HepG2 (cell line): Measurements from ENCODE around the gene EVPLL. TPM values are rescaled to one million over a fixed set of nuclear protein-coding genes. Genes with fewer than 3 reads are reported as not detected.

Source experiments
- CBX1 ChIP-seq: IDR thresholded peaks from one replicate; pipeline ENCODE4 v1.6.1; 2016; ENCODE audit warnings: antibody characterized with exemption, low read depth
- EED ChIP-seq: sonication (generic); formaldehyde crosslinking; IDR thresholded peaks from 2 replicates; pipeline ENCODE4 v1.5.0; 2020; ENCODE audit warnings: mild to moderate bottlenecking, missing genetic modification reagents
- FLYWCH1 ChIP-seq: sonication (generic); formaldehyde crosslinking; IDR thresholded peaks from 2 replicates; pipeline ENCODE4 v1.8.1; 2023; ENCODE audit warnings: mild to moderate bottlenecking, missing genetic modification reagents
- HCFC1 ChIP-seq: fragments of 150-350 bp; IDR thresholded peaks from 2 replicates; pipeline ENCODE4 v1.6.1; 2014; ENCODE audit warnings: low read depth, low read length
- HDAC2 ChIP-seq: sonication (generic); formaldehyde crosslinking; IDR thresholded peaks from 2 replicates; pipeline ENCODE4 v1.4.0; 2020; ENCODE audit warnings: missing genetic modification reagents
- NFIC ChIP-seq: IDR thresholded peaks from 2 replicates; pipeline ENCODE4 v1.6.1; 2012; ENCODE audit warnings: mild to moderate bottlenecking, low read length, inconsistent platforms
- NR2F2 ChIP-seq: IDR thresholded peaks from 2 replicates; pipeline ENCODE4 v1.6.1; 2012; ENCODE audit warnings: low read depth, inconsistent platforms, borderline replicate concordance
- RBM39 ChIP-seq: fragments of 200-400 bp; formaldehyde crosslinking; IDR thresholded peaks from one replicate; pipeline ENCODE4 v1.6.1; 2018; ENCODE audit warnings: antibody characterized with exemption, mild to moderate bottlenecking, low read depth, low read length; ENCODE audit not compliant: poor library complexity, severe bottlenecking
- TOE1 ChIP-seq: sonication (generic); formaldehyde crosslinking; IDR thresholded peaks from 2 replicates; pipeline ENCODE4 v1.4.0; 2020; ENCODE audit warnings: mild to moderate bottlenecking, missing genetic modification reagents
- ZMAT3 ChIP-seq: sonication (generic); formaldehyde crosslinking; conservative IDR thresholded peaks from 2 replicates; pipeline ENCODE4 v1.7.0; 2021; ENCODE audit warnings: missing genetic modification reagents
- ZNF333 ChIP-seq: sonication (generic); formaldehyde crosslinking; IDR thresholded peaks from 2 replicates; pipeline ENCODE4 v1.4.0; 2020; ENCODE audit warnings: mild to moderate bottlenecking, missing genetic modification reagents, borderline replicate concordance
- ZNF790 ChIP-seq: sonication (generic); formaldehyde crosslinking; IDR thresholded peaks from 2 replicates; pipeline ENCODE4 v1.8.0; 2022; ENCODE audit warnings: missing genetic modification reagents, mild to moderate bottlenecking, borderline replicate concordance
- ZNF816 ChIP-seq: sonication (generic); formaldehyde crosslinking; IDR thresholded peaks from 2 replicates; pipeline ENCODE4 v1.8.0; 2022; ENCODE audit warnings: missing genetic modification reagents, mild to moderate bottlenecking, borderline replicate concordance
- ZNF883 ChIP-seq: sonication (generic); formaldehyde crosslinking; IDR thresholded peaks from 2 replicates; pipeline ENCODE4 v1.5.1; 2020; ENCODE audit warnings: mild to moderate bottlenecking, missing genetic modification reagents; ENCODE audit errors: not compliant biosample characterization
- polyA plus RNA-seq, 8 experiments: library from polyadenylated mRNA; depleted of rRNA in 3 of 8; stranded (reverse) in 7 of 8; unstranded in 1 of 8; fragments of >200 nt; fragmentation: Illumina TruSeq in 4 of 8; extraction: Trizol in 4 of 8; gene quantifications; 2 replicates each; pipeline versions ENCODE4 v1.2.1 to v1.2.3, GENCODE V29; 2011 to 2016; ENCODE audit warnings: low read depth in 4 of 8, missing spikeins in 1 of 8, mixed read lengths in 1 of 8; ENCODE audit not compliant: insufficient read depth in 1 of 8
- total RNA-seq, 5 experiments: library from RNA; depleted of rRNA; stranded (reverse); fragments of >200 nt; fragmentation: Illumina TruSeq; extraction: Trizol; gene quantifications; 2 replicates each; pipeline ENCODE4 v1.2.3, GENCODE V29; 2016; ENCODE audit warnings: low read depth in 1 of 5
- TF ChIP-seq, protein P1 (sequence below): IDR thresholded peaks from 2 replicates; pipeline ENCODE4 v1.6.1; 2016; ENCODE audit warnings: low read depth, borderline replicate concordance
- TF ChIP-seq, protein P2 (sequence below): sonication (generic); formaldehyde crosslinking; IDR thresholded peaks from 2 replicates; pipeline ENCODE4 v1.5.0; 2020; ENCODE audit warnings: mild to moderate bottlenecking, missing genetic modification reagents
- TF ChIP-seq, protein P3 (sequence below), 2 experiments: fragments of 450-650 bp in 1 of 2; sonication (generic) in 1 of 2; formaldehyde crosslinking; IDR thresholded peaks; 2 replicates each; pipeline versions ENCODE4 v1.5.0 to v1.8.0; 2020 to 2022; ENCODE audit warnings: mild to moderate bottlenecking in 1 of 2, missing genetic modification reagents in 1 of 2
- TF ChIP-seq, protein P4 (sequence below): sonication (generic); formaldehyde crosslinking; IDR thresholded peaks from 2 replicates; pipeline ENCODE4 v1.4.0; 2020; ENCODE audit warnings: missing genetic modification reagents
- TF ChIP-seq, protein P5 (sequence below): sonication (generic); formaldehyde crosslinking; IDR thresholded peaks from 2 replicates; pipeline ENCODE4 v1.5.1; 2020; ENCODE audit warnings: mild to moderate bottlenecking, moderate library complexity, missing genetic modification reagents
- TF ChIP-seq, protein P6 (sequence below): sonication (generic); formaldehyde crosslinking; IDR thresholded peaks from 2 replicates; pipeline ENCODE4 v1.5.1; 2020; ENCODE audit warnings: missing genetic modification reagents, mild to moderate bottlenecking, borderline replicate concordance

Gene EVPLL
- total and polyA plus RNA-seq, 2 of the 13 experiments (the other 11 are each of a cell fraction or from before 2014, with no cell fraction given), result 0.07 TPM; not detected in 1

DNA sequence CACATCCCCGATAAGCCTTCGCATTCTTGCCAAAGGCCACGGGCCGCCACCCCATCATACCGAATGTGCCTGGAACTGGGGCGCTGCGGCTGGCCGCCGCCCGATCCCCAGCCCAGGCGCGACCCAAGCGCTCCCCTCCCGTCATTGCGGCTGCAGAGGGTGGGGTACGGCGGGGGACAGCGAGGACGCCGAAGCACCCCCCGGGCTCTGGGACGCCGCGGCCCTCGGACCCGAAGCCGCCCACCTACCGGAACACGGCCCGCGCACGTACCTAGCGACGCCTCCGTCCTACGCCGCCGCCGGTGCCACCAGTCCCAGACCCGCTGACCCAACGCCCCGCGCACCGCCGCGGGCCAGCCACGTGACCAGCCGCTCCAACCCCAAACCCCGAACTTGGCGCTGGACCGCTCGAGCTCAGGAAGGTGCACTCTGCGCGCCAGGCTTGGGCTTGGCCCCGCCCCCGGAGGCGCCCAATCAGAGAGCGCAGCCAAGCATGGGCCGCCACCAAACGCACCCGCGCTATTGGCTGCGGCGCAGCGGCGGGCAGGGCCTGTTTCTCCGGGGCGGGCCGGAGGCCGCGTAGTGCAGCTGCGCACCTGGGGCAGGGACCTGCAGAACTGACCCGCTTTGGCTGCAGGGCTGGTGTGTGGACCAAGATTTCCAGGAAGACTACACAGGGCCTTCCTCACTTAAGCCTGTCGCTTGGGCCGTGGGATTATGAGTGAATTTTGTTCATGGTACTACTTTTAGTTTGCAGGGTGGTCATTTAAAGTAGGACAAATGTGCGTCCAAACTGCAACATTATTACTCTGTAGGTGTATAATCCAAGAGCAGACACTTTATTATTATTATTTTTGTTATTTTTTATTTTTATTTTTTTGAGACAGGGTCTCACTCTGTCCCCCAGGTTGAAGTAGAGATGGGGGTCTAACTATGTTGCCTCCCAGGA is 14.2 kb upstream of the EVPLL start, which contains the start of gene SHMT1 (continued):
- TF ChIP-seq, protein P1, sequence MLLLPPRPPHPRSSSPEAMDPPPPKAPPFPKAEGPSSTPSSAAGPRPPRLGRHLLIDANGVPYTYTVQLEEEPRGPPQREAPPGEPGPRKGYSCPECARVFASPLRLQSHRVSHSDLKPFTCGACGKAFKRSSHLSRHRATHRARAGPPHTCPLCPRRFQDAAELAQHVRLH, result no peak
- TF ChIP-seq, protein P2, sequence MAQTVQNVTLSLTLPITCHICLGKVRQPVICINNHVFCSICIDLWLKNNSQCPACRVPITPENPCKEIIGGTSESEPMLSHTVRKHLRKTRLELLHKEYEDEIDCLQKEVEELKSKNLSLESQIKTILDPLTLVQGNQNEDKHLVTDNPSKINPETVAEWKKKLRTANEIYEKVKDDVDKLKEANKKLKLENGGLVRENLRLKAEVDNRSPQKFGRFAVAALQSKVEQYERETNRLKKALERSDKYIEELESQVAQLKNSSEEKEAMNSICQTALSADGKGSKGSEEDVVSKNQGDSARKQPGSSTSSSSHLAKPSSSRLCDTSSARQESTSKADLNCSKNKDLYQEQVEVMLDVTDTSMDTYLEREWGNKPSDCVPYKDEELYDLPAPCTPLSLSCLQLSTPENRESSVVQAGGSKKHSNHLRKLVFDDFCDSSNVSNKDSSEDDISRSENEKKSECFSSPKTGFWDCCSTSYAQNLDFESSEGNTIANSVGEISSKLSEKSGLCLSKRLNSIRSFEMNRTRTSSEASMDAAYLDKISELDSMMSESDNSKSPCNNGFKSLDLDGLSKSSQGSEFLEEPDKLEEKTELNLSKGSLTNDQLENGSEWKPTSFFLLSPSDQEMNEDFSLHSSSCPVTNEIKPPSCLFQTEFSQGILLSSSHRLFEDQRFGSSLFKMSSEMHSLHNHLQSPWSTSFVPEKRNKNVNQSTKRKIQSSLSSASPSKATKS, result no peak
- TF ChIP-seq ZNF333 (CRISPR knock-in tag) (no peak; the same call in 1 of the 2 replicates), TOE1 (CRISPR knock-in tag) (peak; percentile 45; the same call in 1 of the 2 replicates), EED (CRISPR knock-in tag) (no peak), RBM39 (no peak), HCFC1 (no peak), ZNF816 (CRISPR knock-in tag) (peak; percentile 85), NR2F2 (no peak), ZNF883 (CRISPR knock-in tag) (peak; percentile 47), FLYWCH1 (CRISPR knock-in tag) (no peak), ZNF790 (CRISPR knock-in tag) (no peak), ZMAT3 (no peak), NFIC (no peak), HDAC2 (CRISPR knock-in tag) (no peak), CBX1 (no peak)
- TF ChIP-seq, protein P3, sequence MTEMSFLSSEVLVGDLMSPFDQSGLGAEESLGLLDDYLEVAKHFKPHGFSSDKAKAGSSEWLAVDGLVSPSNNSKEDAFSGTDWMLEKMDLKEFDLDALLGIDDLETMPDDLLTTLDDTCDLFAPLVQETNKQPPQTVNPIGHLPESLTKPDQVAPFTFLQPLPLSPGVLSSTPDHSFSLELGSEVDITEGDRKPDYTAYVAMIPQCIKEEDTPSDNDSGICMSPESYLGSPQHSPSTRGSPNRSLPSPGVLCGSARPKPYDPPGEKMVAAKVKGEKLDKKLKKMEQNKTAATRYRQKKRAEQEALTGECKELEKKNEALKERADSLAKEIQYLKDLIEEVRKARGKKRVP (CRISPR knock-in tag; IDR thresholded peaks at IDR 0.05), result no peak
- TF ChIP-seq, protein P4, sequence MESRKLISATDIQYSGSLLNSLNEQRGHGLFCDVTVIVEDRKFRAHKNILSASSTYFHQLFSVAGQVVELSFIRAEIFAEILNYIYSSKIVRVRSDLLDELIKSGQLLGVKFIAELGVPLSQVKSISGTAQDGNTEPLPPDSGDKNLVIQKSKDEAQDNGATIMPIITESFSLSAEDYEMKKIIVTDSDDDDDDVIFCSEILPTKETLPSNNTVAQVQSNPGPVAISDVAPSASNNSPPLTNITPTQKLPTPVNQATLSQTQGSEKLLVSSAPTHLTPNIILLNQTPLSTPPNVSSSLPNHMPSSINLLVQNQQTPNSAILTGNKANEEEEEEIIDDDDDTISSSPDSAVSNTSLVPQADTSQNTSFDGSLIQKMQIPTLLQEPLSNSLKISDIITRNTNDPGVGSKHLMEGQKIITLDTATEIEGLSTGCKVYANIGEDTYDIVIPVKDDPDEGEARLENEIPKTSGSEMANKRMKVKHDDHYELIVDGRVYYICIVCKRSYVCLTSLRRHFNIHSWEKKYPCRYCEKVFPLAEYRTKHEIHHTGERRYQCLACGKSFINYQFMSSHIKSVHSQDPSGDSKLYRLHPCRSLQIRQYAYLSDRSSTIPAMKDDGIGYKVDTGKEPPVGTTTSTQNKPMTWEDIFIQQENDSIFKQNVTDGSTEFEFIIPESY (CRISPR knock-in tag), result no peak
- TF ChIP-seq, protein P5, sequence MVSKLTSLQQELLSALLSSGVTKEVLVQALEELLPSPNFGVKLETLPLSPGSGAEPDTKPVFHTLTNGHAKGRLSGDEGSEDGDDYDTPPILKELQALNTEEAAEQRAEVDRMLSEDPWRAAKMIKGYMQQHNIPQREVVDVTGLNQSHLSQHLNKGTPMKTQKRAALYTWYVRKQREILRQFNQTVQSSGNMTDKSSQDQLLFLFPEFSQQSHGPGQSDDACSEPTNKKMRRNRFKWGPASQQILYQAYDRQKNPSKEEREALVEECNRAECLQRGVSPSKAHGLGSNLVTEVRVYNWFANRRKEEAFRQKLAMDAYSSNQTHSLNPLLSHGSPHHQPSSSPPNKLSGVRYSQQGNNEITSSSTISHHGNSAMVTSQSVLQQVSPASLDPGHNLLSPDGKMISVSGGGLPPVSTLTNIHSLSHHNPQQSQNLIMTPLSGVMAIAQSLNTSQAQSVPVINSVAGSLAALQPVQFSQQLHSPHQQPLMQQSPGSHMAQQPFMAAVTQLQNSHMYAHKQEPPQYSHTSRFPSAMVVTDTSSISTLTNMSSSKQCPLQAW, result no peak
- TF ChIP-seq, protein P6, sequence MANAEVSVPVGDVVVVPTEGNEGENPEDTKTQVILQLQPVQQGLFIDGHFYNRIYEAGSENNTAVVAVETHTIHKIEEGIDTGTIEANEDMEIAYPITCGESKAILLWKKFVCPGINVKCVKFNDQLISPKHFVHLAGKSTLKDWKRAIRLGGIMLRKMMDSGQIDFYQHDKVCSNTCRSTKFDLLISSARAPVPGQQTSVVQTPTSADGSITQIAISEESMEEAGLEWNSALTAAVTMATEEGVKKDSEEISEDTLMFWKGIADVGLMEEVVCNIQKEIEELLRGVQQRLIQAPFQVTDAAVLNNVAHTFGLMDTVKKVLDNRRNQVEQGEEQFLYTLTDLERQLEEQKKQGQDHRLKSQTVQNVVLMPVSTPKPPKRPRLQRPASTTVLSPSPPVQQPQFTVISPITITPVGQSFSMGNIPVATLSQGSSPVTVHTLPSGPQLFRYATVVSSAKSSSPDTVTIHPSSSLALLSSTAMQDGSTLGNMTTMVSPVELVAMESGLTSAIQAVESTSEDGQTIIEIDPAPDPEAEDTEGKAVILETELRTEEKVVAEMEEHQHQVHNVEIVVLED (CRISPR knock-in tag), result peak; percentile 82
